Right lobe of liver (tissue), 6 donors: ENCODE results near the gene CD72. TPM values are rescaled to one million over a fixed set of nuclear protein-coding genes. Genes with fewer than 3 reads are reported as not detected.

ENCODE experiments used
- ATAC-seq, 4 donors: fragments of 200-7000 bp; cut with Tn5 transposase; one replicate each; pipeline ENCODE4 v1.9.1; 2020; ENCODE audit warnings: mild to moderate bottlenecking in 4 of 4, moderate library complexity in 4 of 4
- DNase-seq, 3 donors: peaks; one replicate each; pipeline ENCODE4 v3.0.0-alpha.2; 2020
- H3K27ac ChIP-seq, 3 donors: fragments of 200-600 bp; one replicate each; pipeline ENCODE4 v1.8.0; 2022
- H3K27me3 ChIP-seq, 2 donors: fragments of 200-600 bp; one replicate each; pipeline ENCODE4 v1.8.0; 2022
- H3K36me3 ChIP-seq, 4 donors: fragments of 200-600 bp; sonication (generic) in 1 of 4; one replicate each; pipeline versions ENCODE4 v1.5.1 to v1.8.0; 2017 to 2022; ENCODE audit warnings: control low read depth in 1 of 4
- H3K4me1 ChIP-seq, 4 donors: fragments of 200-600 bp; sonication (generic) in 1 of 4; one replicate each; pipeline versions ENCODE4 v1.5.1 to v1.8.0; 2017 to 2022; ENCODE audit warnings: control low read depth in 1 of 4
- H3K4me3 ChIP-seq, 3 donors: fragments of 200-600 bp; one replicate each; pipeline ENCODE4 v1.8.0; 2022
- H3K9me3 ChIP-seq, 4 donors: fragments of 200-600 bp; sonication (generic) in 1 of 4; one replicate each; pipeline versions ENCODE4 v1.5.1 to v1.8.0; 2017 to 2022; ENCODE audit warnings: control low read depth in 1 of 4
- POLR2A ChIP-seq: fragments of 450-650 bp; IDR thresholded peaks from one replicate; pipeline ENCODE4 v1.6.1; 2017; ENCODE audit warnings: antibody characterized with exemption, mild to moderate bottlenecking
- whole genome bisulfite sequencing: methylation state at CpG from one replicate; pipeline ENCODE4 v1.1.6; 2018; ENCODE audit warnings: low coverage, low lambda C conversion rate; ENCODE audit not compliant: insufficient coverage; ENCODE audit errors: missing lambda C conversion rate; 5-methylcytosine and 5-hydroxymethylcytosine counted together
- intact Hi-C, 2 donors: fragments of 100-400 bp; cut with DNase I; formaldehyde crosslinking; loops; one replicate each; pipeline versions ENCODE4 v1.11.2 to v1.14.1; 2022
- total RNA-seq, 6 experiments: library from RNA; depleted of rRNA in 2 of 6; stranded (reverse); fragments of >200 nt in 2 of 6; fragmentation: NEBNext Ultra II Directional in 3 of 6; extraction: Animal tissue kit (Norgen Biotek cat#: 25700) in 3 of 6; gene quantifications; one replicate each; pipeline versions ENCODE4 v1.1.0 to v1.2.4, GENCODE V29; 2016 to 2023
- TF ChIP-seq, protein P1 (sequence below), 4 donors: fragments of 200-600 bp in 3 of 4; fragments of 450-650 bp in 1 of 4; IDR thresholded peaks; one replicate each; pipeline versions ENCODE4 v1.5.1 to v1.8.0; 2016 to 2022; ENCODE audit warnings: antibody characterized with exemption in 4 of 4, mild to moderate bottlenecking in 2 of 4
- donor health status: DM: no; HTN: yes; CAD: no.
- donor health status: DM: no; HTN: no; CAD: no.
- donor health status: DM: no; HTN: no; CAD: no.
- donor health status: DM: no; HTN: yes; CAD: no.
- donor health status: DM: no; HTN: yes; CAD: no.

Gene CD72
- total RNA-seq, 6 experiments from 2014 or later, result 0.60 to 6.9 (median 2.3) TPM

DNA sequence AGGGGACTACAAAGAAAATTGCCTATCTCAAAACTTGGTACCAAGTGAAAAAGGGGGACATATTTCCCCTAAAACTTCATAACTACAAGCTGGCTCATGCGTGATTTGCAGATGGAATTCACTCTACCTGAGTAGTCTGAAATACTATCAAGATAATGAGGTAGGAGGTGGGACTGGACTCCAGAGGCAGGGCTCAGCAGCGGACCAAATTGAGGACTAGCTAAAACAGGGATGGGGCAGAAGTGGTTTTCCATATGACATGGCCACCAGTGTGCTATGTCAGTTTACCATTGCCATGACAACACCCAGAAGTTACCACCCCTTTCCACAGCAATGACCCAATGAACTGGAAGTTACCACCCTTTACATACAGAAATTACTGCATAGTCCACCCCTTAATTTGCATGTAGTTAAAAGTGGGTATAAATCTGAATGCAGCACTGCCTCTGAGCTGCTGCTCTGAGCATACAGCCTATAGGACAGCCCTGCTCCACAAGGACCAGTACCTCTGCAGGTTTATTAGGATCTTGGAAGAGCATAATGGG lies 43.6 kb downstream of the CD72 start:
- intact Hi-C loops, result no loop called here
- Histone ChIP-seq H3K36me3 (no peaks in the 10 kb centered on the region), H3K4me1 (no peaks in the 10 kb centered on the region), H3K4me3 (no peak overlapping the region), H3K27ac (no peak overlapping the region), H3K27me3 (no peaks in the 10 kb centered on the region), H3K9me3 (no peaks in the 10 kb centered on the region)
- ATAC-seq (no peak), DNase-seq (no peak)
- WGBS, result 100% methylated on average over 1 of the region's 2 CpGs
- TF ChIP-seq, protein P1, sequence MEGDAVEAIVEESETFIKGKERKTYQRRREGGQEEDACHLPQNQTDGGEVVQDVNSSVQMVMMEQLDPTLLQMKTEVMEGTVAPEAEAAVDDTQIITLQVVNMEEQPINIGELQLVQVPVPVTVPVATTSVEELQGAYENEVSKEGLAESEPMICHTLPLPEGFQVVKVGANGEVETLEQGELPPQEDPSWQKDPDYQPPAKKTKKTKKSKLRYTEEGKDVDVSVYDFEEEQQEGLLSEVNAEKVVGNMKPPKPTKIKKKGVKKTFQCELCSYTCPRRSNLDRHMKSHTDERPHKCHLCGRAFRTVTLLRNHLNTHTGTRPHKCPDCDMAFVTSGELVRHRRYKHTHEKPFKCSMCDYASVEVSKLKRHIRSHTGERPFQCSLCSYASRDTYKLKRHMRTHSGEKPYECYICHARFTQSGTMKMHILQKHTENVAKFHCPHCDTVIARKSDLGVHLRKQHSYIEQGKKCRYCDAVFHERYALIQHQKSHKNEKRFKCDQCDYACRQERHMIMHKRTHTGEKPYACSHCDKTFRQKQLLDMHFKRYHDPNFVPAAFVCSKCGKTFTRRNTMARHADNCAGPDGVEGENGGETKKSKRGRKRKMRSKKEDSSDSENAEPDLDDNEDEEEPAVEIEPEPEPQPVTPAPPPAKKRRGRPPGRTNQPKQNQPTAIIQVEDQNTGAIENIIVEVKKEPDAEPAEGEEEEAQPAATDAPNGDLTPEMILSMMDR (IDR thresholded peaks at IDR 0.05), result no peak
- no peak for TF ChIP-seq POLR2A

DNA sequence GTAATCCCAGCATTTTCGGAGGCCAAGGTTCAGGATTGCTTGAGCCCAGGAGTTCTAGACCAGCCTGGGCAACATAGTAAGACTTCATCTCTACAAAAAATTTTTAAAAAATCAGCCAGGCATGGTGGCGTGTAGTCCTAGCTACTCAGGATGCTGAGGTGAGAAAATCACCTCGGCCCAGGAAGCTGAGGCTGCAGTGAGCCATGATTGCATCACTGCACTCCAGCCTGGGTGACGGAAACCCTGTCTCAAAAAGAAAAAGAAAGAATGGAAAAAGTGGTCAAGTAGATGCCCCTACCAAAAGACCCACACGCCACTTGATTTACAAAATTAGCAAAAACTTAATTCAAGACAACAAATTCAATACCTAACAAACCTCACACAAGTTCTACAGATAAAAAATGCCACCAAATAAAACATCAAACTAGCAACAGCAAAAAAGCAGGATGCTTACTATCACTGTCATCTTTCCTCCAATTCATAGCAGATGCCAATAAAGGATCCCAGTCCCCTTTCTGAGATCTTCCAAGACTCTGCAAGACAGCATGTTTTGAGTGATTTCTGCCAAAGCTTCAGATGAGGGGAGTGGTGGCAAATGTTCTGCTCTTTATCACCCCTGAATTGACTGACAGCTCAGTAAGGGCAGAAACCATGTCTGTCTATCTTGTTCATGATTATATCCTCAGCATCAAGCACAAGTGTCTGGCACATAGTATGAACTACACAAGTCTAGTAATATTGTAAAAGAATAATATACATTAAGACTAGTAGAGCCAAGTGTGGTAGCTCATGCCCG lies 47.3 kb downstream of the CD72 start:
- Histone ChIP-seq H3K27ac (no peak overlapping the region), H3K4me1 (no peaks in the 10 kb centered on the region), H3K27me3 (no peaks in the 10 kb centered on the region), H3K36me3 (no peaks in the 10 kb centered on the region), H3K4me3 (no peak overlapping the region), H3K9me3 (no peaks in the 10 kb centered on the region)
- 69% methylated on average over 6 of the region's 6 CpGs for WGBS
- DNase-seq (no peak), ATAC-seq (no peak)
- intact Hi-C loops, result no loop called here
- TF ChIP-seq, protein P1 (IDR thresholded peaks at IDR 0.05), result no peak
- TF ChIP-seq POLR2A, result no peak

DNA sequence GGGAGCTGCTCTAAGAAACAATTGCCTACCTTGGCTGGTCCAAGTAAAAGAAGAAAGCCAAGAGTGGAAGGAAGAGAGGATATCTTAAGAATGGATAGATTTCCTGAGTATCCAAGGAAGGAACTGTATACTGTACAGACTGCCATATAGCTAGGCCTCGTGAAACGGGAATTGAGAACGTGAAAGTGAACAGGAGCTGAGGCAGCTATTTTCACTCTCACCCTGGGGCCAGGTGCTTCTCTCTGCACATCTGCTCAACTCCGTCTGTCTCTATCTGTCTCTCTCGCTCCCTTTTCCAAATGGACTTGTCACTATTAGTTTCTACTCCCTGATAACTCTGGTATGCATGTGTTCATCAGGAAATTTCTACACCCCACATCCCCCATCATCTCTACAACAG lies 49.0 kb downstream of the CD72 start:
- no peaks in the 10 kb centered on the region for H3K36me3 ChIP-seq
- ATAC-seq (no peak), DNase-seq (no peak)
- H3K27me3 ChIP-seq, result no peaks in the 10 kb centered on the region
- intact Hi-C loops, result no loop called here
- WGBS, result 83% methylated on average over 5 of the region's 5 CpGs
- no peaks in the 10 kb centered on the region for H3K4me1 ChIP-seq
- no peaks in the 10 kb centered on the region for H3K9me3 ChIP-seq
- no peak for TF ChIP-seq POLR2A
- TF ChIP-seq, protein P1 (IDR thresholded peaks at IDR 0.05), result no peak
- H3K4me3 ChIP-seq, result no peak overlapping the region
- H3K27ac ChIP-seq, result no peak overlapping the region

DNA sequence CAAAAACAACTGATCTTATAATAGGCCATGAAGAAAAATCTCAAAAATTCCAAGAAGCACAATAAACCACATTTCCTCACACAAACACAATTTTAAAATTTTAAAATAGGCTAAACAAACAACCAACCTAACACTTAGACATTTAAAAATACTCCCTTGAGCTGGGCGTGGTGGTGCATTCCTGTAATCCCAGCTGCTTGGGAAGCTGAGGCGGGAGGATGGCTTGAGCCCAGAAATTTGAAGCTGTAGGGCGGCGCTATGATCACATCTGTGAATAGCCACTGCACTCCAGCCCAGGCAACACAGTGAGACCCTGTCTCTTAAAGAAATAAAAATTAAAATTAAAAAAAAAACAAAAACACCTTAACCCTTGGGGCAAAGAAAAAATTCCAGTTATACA lies 50.0 kb downstream of the CD72 start:
- Histone ChIP-seq H3K4me3 (no peak overlapping the region), H3K36me3 (no peaks in the 10 kb centered on the region), H3K4me1 (no peaks in the 10 kb centered on the region), H3K9me3 (no peaks in the 10 kb centered on the region), H3K27ac (no peak overlapping the region), H3K27me3 (no peaks in the 10 kb centered on the region)
- ATAC-seq (no peak), DNase-seq (no peak)
- intact Hi-C loops, result no loop called here
- TF ChIP-seq POLR2A, result no peak
- TF ChIP-seq, protein P1 (IDR thresholded peaks at IDR 0.05), result no peak
- WGBS, result 97% methylated on average over 4 of the region's 4 CpGs
